OCI-LY1 (cell line): ENCODE data around the gene CDKAL1.

Source experiments
- H2AFZ ChIP-seq: fragments of 200-600 bp; sonication (generic), shearing (Covaris generic); 2 replicates; pipeline ENCODE4 v1.6.0; 2014; ENCODE audit warnings: antibody characterized with exemption, mild to moderate bottlenecking, low read length
- H3F3A ChIP-seq: fragments of 200-600 bp; sonication (generic), shearing (Covaris generic); 2 replicates; pipeline ENCODE4 v1.6.0; 2014; ENCODE audit warnings: mild to moderate bottlenecking, antibody characterized with exemption, low read length, moderate library complexity; ENCODE audit not compliant: insufficient read depth
- H3K27ac ChIP-seq: fragments of 200-600 bp; sonication (generic); 2 replicates; pipeline ENCODE4 v1.5.1; 2014; ENCODE audit warnings: low read length, mixed run types, mild to moderate bottlenecking, low read depth; ENCODE audit not compliant: poor library complexity, severe bottlenecking
- H3K27me3 ChIP-seq: fragments of 200-600 bp; sonication (generic); 2 replicates; pipeline ENCODE4 v1.6.0; 2014; ENCODE audit warnings: antibody characterized with exemption, mild to moderate bottlenecking, low read length, moderate library complexity; ENCODE audit not compliant: insufficient read depth
- H3K36me3 ChIP-seq: fragments of 200-600 bp; sonication (generic); 2 replicates; pipeline ENCODE4 v1.6.1; 2014; ENCODE audit warnings: mild to moderate bottlenecking, antibody characterized with exemption, low read length, moderate library complexity, mixed read lengths; ENCODE audit not compliant: insufficient read depth
- H3K4me1 ChIP-seq: fragments of 200-600 bp; sonication (generic); 2 replicates; pipeline ENCODE4 v1.5.1; 2014; ENCODE audit warnings: mild to moderate bottlenecking, low read length, moderate library complexity; ENCODE audit not compliant: insufficient read depth, severe bottlenecking
- H3K4me2 ChIP-seq: fragments of 200-600 bp; sonication (generic), shearing (Covaris generic); 2 replicates; pipeline ENCODE4 v1.6.1; 2014; ENCODE audit warnings: low read length
- H3K4me3 ChIP-seq: fragments of 200-600 bp; sonication (generic); 2 replicates; pipeline ENCODE4 v1.5.1; 2014; ENCODE audit warnings: low read length, low read depth, mild to moderate bottlenecking, mixed read lengths; ENCODE audit not compliant: poor library complexity, severe bottlenecking
- H3K79me2 ChIP-seq: fragments of 200-600 bp; shearing (Covaris generic); 2 replicates; pipeline ENCODE4 v1.6.1; 2016; ENCODE audit warnings: mixed run types, low read length, mixed read lengths; ENCODE audit not compliant: insufficient read depth
- H3K9ac ChIP-seq: fragments of 200-600 bp; sonication (generic), shearing (Covaris generic); 2 replicates; pipeline ENCODE4 v1.6.1; 2014; ENCODE audit warnings: mild to moderate bottlenecking, low read length, mixed read lengths
- H3K9me2 ChIP-seq: fragments of 200-600 bp; sonication (generic), shearing (Covaris generic); 2 replicates; pipeline ENCODE4 v1.6.1; 2014; ENCODE audit warnings: low read depth, mild to moderate bottlenecking, low read length, mixed read lengths
- H3K9me3 ChIP-seq: fragments of 200-600 bp; shearing (Covaris generic); 2 replicates; pipeline ENCODE4 v1.6.1; 2014; ENCODE audit warnings: low read length, mixed read lengths
- H4K20me1 ChIP-seq: fragments of 200-600 bp; sonication (generic), shearing (Covaris generic); 2 replicates; pipeline ENCODE4 v1.6.0; 2016; ENCODE audit warnings: mild to moderate bottlenecking, low read length; ENCODE audit not compliant: insufficient read depth
- EZH2 ChIP-seq: fragments of 200-600 bp; sonication (generic), shearing (Covaris generic); IDR thresholded peaks from 2 replicates; pipeline ENCODE4 v1.8.0; 2017; ENCODE audit warnings: borderline replicate concordance, mixed run types, mild to moderate bottlenecking, antibody characterized with exemption, low read length, moderate library complexity, mixed read lengths
- TF ChIP-seq, protein P1 (sequence below): fragments of 200-600 bp; sonication (generic), shearing (Covaris generic); IDR thresholded peaks from 2 replicates; pipeline ENCODE4 v1.5.1; 2017; ENCODE audit warnings: mild to moderate bottlenecking, antibody characterized with exemption, low read length, moderate library complexity, mixed read lengths

Gene CDKAL1

DNA sequence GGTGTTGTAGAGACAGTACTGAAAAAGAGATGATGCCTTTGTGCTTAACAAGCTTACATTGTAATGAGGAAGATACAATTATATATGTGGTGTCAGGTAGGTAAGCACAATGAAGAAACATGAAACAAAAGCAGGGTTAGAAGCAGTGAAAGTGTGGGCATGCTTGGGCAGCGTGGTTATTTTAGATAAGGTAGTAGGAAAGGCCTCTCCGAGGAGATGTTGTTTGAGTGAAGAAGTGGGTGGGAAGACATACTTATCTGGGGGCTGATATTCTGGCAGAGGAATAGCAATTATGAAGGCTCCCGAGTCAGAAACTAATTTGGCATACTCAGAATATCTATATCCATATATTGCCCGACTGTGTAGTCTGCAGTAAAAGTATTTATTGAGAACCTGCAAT is 4.7 kb downstream of the CDKAL1 start:
- Histone ChIP-seq H3K36me3 (peaks cover 26% of the 10 kb centered on the region), H3K27me3 (no peaks in the 10 kb centered on the region), H3K9me3 (no peaks in the 10 kb centered on the region), H2AFZ (no peak overlapping the region), H4K20me1 (no peaks in the 10 kb centered on the region), H3F3A (no peaks in the 10 kb centered on the region), H3K4me3 (no peak overlapping the region), H3K9me2 (no peaks in the 10 kb centered on the region), H3K4me2 (no peak overlapping the region), H3K9ac (no peak overlapping the region), H3K4me1 (peaks cover 28% of the 10 kb centered on the region), H3K27ac (no peak overlapping the region), H3K79me2 (peaks cover 33% of the 10 kb centered on the region)
- no peak for TF ChIP-seq EZH2
- TF ChIP-seq, protein P1, sequence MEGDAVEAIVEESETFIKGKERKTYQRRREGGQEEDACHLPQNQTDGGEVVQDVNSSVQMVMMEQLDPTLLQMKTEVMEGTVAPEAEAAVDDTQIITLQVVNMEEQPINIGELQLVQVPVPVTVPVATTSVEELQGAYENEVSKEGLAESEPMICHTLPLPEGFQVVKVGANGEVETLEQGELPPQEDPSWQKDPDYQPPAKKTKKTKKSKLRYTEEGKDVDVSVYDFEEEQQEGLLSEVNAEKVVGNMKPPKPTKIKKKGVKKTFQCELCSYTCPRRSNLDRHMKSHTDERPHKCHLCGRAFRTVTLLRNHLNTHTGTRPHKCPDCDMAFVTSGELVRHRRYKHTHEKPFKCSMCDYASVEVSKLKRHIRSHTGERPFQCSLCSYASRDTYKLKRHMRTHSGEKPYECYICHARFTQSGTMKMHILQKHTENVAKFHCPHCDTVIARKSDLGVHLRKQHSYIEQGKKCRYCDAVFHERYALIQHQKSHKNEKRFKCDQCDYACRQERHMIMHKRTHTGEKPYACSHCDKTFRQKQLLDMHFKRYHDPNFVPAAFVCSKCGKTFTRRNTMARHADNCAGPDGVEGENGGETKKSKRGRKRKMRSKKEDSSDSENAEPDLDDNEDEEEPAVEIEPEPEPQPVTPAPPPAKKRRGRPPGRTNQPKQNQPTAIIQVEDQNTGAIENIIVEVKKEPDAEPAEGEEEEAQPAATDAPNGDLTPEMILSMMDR: no peak

DNA sequence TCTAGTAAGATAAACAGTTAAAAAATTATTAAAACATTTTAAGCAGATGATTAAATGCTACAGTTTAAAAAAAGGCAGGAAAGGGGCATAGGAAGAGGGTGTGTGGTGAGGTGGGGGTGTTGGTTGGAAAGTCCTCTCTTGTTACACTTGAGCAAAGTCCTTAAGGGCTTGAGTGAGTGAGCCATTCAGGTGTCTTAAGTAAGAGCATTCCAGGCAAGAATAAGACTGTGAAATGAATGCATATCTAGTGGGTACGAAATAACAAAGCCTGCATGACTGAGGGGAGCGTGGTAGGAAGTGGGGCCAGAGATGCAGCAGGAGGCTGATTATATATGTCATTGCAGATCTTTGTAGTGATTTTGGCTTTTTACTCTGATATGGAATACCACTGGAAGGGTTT is 5.1 kb downstream of the CDKAL1 start:
- Histone ChIP-seq H3K4me2 (no peak overlapping the region), H3K9ac (no peak overlapping the region), H3K4me3 (no peak overlapping the region), H3K9me2 (no peaks in the 10 kb centered on the region), H3K27me3 (no peaks in the 10 kb centered on the region), H3K36me3 (peaks cover 29% of the 10 kb centered on the region), H3K27ac (no peak overlapping the region), H4K20me1 (no peaks in the 10 kb centered on the region), H3K9me3 (no peaks in the 10 kb centered on the region), H2AFZ (no peak overlapping the region), H3F3A (no peaks in the 10 kb centered on the region), H3K4me1 (peaks cover 25% of the 10 kb centered on the region), H3K79me2 (peaks cover 32% of the 10 kb centered on the region)
- TF ChIP-seq EZH2: no peak
- TF ChIP-seq, protein P1: no peak

DNA sequence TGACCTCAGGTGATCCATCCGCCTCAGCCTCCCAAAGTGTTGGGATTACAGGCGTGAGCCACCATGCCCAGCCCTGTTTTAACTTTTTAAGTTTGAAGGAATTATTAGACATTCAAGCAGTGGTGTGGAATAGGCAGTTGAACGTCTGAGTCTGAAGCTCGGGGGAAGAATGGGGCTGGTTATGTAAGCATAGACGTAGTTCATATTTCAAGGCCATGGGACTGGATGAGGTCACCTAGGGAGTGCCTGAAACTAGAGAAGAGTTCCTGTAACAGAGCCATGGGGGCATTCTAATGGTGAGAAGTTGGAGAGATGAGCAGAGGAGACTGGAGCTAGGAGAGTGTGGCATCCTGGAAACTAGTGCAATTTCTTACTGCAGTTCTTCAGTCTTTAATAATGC is 6.4 kb downstream of the CDKAL1 start:
- peaks cover 19% of the 10 kb centered on the region for H3K79me2 ChIP-seq
- TF ChIP-seq, protein P1: no peak
- TF ChIP-seq EZH2: no peak

More for the DNA sequence above, 6.4 kb downstream of the CDKAL1 start:
- Histone ChIP-seq H3K36me3 (peaks cover 41% of the 10 kb centered on the region), H3K27ac (no peak overlapping the region), H3K9me2 (no peaks in the 10 kb centered on the region), H3K4me2 (no peak overlapping the region), H3K9ac (no peak overlapping the region), H3K9me3 (no peaks in the 10 kb centered on the region), H4K20me1 (no peaks in the 10 kb centered on the region), H3F3A (no peaks in the 10 kb centered on the region), H3K4me3 (no peak overlapping the region), H2AFZ (no peak overlapping the region), H3K4me1 (peaks cover 17% of the 10 kb centered on the region), H3K27me3 (no peaks in the 10 kb centered on the region)
